SKM-1 (cell line): Measurements from ENCODE around the gene ZNF335.

Experiments
- DNase-seq: peaks from one replicate; lab custom pipeline; 2025; ENCODE audit not compliant: unreplicated experiment; lab: John Stamatoyannopoulos, UW

Gene ZNF335, protein sequence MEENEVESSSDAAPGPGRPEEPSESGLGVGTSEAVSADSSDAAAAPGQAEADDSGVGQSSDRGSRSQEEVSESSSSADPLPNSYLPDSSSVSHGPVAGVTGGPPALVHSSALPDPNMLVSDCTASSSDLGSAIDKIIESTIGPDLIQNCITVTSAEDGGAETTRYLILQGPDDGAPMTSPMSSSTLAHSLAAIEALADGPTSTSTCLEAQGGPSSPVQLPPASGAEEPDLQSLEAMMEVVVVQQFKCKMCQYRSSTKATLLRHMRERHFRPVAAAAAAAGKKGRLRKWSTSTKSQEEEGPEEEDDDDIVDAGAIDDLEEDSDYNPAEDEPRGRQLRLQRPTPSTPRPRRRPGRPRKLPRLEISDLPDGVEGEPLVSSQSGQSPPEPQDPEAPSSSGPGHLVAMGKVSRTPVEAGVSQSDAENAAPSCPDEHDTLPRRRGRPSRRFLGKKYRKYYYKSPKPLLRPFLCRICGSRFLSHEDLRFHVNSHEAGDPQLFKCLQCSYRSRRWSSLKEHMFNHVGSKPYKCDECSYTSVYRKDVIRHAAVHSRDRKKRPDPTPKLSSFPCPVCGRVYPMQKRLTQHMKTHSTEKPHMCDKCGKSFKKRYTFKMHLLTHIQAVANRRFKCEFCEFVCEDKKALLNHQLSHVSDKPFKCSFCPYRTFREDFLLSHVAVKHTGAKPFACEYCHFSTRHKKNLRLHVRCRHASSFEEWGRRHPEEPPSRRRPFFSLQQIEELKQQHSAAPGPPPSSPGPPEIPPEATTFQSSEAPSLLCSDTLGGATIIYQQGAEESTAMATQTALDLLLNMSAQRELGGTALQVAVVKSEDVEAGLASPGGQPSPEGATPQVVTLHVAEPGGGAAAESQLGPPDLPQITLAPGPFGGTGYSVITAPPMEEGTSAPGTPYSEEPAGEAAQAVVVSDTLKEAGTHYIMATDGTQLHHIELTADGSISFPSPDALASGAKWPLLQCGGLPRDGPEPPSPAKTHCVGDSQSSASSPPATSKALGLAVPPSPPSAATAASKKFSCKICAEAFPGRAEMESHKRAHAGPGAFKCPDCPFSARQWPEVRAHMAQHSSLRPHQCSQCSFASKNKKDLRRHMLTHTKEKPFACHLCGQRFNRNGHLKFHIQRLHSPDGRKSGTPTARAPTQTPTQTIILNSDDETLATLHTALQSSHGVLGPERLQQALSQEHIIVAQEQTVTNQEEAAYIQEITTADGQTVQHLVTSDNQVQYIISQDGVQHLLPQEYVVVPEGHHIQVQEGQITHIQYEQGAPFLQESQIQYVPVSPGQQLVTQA (N-terminal part only)

GRCh38 chr20:45971675-45972499, at the start of gene ZNF335:
TSS of gene ZNF335 (minus strand) at chr20:45972203. CDS start at chr20:45971410, 793 bp downstream.
- peak; percentile 85 for DNase-seq

DNA sequence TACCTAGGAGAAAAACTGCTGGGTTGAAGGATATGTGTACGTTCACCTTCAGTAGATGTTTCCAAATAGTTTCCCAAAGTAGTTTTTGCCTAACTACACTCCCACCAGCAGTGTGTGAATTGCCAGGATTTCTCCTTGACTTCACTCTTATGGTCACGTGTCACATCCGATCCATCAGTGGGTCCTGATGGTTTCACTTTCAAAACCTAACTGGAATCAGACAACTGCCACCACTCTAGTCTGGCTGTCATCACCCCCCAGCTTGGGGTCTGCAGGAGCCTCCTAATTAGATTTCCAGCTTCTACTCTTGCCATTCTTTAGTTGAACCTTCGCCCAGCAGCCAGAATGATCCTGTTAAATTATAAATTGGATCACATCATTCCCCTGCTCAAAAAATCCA, 48.6 kb upstream of the ZNF335 start:
- no peak for DNase-seq

DNA sequence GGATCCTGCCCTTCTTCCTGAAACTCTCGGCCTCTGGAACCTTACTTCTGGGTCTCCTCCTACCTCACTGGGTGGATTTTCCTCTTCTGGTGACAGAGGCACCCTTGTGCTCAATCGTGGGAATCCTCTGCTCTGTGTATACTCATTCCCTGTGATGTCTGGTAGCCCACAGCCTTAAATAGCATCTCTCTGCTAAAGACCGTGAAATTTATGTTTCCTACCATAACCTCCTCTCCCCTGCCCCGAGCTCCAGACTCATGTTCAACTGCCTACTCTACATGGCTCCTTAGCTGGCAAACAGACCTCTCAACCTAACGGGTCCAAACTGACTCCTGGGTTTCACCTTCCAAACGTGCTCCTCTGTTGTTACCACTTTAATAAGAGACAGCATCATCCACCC, 46.6 kb upstream of the ZNF335 start:
- no peak for DNase-seq

DNA sequence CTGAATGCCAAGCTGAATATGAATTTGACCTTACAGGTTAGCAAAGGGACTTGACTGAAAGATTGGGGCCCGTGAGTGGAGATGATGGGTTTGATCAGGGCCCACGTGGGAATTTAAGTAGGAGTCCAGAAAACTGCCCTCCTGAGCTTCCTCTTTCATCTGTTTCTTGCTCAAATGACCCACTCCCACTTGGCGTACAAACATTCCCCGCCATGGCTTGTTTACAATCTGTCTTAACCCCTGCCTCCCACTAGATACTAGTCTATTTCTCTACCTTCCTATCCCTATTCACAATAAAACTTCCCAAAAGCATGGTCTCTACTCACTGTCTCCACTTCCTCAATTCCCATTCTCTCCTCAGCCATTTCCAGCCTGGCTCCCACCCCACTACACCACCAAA, 46.1 kb upstream of the ZNF335 start:
- DNase-seq: no peak

DNA sequence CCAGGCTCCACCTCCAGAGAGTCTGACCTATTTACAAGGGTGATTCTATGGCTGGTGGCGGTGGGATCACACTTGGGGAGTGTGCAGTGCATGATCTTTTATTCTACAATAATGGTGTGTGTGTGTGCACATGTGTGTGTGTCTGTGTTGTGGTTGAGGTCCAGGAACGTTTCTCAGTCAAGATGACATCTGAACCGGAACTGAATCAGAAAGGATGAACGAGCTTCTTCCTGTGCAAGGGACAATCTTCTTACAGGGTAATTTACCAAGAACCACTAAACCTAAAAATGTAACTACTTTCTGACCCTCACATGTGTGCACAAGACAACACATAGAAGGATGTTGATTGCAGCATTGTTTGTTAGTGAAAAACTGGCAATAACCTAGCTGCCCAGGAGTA, 45.3 kb upstream of the ZNF335 start:
- no peak for DNase-seq

DNA sequence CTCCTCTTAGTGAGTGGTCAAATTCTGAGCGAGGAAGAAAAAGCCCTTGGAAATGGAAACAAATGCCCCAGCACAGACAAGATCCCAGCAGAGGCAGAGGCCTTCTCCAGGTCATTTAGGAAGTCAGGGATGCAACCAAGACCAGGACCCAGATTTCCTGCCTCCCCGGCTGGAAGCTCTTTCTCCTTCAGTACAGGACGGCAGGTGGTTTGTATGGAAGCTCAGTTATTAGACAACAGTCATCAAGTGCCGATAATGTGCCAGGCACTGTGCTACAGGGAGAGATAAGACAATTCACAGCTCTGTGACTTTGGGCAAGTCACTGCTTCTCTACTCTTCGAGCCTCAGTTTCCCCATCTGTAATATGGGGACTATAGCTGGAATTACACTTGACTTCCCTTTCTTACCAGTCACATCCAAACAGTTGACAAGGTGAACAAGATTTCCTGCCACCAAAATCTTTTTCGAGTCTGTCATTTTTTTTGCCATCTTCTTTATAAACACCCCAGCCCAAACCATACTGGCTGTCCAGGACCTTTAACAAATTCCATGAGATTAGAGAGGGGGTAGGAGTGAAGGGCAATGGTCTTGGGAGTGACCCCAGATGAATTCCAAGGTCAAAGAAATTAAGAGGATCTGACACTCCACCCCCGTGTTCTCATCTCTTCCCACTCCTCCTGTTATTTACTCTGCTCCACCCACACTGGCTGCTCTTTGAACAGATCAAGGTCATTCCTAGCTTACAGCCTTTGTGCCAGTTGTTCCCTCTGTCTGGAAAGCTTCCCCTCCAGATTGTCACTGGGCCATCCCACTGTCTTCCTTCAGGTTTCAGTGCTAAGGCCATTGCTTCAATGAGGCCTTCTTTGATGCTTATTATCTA, 42.8 kb upstream of the ZNF335 start:
- DNase-seq: no peak

GRCh38 chr20:46013829-46014516, 42.0 kb upstream of the ZNF335 start:
- peak; percentile 37 for DNase-seq

DNA sequence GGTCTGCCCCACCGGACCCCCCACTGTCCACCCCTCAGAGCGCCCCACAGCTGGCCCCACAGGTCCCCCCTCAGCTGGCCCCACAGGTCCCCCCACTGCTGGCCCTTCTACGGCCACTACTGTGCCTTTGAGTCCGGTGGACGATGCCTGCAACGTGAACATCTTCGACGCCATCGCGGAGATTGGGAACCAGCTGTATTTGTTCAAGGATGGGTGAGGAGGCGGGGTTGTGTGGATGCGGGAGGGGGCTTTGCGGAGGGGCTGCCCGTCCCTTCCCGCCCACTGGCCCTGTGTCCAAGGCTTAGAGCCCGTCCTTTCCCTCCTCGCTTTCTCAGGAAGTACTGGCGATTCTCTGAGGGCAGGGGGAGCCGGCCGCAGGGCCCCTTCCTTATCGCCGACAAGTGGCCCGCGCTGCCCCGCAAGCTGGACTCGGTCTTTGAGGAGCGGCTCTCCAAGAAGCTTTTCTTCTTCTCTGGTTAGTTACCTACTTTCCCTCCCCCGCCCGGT, 41.4 kb upstream of the ZNF335 start:
- no peak for DNase-seq

DNA sequence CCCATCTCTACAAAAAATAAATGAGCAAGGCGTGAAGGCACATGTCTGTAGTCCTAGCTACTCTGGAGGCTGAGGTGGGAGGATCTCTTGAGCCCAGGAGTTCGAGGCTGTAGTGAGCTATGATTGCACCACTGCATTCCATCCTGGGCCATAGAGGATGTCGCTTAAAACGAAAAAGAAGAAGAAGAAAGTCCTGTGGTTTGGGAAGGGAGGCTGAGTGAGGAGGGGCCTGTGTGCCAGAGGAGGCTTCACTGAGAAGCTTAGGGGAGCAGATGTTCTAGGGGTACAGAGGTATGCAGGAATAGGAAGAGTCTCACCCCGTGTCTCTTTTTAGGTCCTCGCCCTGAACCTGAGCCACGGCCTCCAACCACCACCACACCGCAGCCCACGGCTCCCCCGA, 40.9 kb upstream of the ZNF335 start:
- DNase-seq: no peak

DNA sequence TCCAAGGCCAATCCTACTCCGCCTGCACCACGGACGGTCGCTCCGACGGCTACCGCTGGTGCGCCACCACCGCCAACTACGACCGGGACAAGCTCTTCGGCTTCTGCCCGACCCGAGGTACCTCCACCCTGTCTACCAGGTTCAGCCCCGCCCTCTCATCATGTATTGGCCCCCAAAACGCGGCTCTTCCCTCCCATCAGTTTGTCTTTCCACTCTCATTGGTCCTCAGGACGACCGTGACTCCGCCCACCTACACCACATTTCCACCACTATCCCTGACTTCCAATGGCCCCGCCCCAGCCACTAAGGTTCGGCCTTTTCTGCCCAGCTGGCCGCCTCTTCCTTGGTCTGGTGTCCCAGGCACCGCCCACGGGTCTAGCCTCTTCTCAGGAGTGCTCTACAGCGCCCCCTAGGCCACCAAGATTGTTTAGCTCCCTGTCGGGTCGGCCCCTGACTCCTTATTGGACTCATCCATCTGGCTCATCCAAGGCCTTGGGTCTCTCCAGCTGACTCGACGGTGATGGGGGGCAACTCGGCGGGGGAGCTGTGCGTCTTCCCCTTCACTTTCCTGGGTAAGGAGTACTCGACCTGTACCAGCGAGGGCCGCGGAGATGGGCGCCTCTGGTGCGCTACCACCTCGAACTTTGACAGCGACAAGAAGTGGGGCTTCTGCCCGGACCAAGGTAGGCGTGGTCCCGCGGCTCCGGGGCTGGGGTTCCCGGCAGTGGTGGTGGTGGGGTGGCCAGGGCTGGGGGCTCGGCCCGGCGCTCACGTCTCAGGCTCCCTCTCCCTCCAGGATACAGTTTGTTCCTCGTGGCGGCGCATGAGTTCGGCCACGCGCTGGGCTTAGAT, 39.9 kb upstream of the ZNF335 start:
- DNase-seq: peak; percentile 11

GRCh38 chr20:46010491-46011391, 38.7 kb upstream of the ZNF335 start:
- no peak for DNase-seq

DNA sequence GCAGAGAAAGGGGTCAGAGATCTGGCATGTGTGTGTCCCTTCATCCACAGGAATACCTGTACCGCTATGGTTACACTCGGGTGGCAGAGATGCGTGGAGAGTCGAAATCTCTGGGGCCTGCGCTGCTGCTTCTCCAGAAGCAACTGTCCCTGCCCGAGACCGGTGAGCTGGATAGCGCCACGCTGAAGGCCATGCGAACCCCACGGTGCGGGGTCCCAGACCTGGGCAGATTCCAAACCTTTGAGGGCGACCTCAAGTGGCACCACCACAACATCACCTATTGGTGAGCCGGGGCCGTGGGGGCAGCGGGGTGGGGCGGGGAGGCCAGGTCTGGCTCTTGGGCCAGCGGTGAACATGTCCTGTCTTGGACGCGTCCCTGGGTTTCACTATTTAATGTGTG, 37.8 kb upstream of the ZNF335 start:
- DNase-seq: no peak

DNA sequence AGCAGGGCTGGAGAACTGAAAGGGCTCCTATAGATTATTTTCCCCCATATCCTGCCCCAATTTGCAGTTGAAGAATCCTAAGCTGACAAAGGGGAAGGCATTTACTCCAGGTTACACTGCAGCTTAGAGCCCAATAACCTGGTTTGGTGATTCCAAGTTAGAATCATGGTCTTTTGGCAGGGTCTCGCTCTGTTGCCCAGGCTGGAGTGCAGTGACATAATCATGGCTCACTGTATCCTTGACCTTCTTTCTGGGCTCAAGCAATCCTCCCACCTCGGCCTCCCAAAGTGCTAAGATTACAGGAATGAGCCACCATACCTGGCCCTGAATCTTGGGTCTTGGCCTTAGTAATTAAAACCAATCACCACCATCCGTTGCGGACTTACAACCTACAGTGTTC, 35.7 kb upstream of the ZNF335 start:
- DNase-seq: no peak

GRCh38 chr20:46006964-46007363, 35.0 kb upstream of the ZNF335 start:
- no peak for DNase-seq

DNA sequence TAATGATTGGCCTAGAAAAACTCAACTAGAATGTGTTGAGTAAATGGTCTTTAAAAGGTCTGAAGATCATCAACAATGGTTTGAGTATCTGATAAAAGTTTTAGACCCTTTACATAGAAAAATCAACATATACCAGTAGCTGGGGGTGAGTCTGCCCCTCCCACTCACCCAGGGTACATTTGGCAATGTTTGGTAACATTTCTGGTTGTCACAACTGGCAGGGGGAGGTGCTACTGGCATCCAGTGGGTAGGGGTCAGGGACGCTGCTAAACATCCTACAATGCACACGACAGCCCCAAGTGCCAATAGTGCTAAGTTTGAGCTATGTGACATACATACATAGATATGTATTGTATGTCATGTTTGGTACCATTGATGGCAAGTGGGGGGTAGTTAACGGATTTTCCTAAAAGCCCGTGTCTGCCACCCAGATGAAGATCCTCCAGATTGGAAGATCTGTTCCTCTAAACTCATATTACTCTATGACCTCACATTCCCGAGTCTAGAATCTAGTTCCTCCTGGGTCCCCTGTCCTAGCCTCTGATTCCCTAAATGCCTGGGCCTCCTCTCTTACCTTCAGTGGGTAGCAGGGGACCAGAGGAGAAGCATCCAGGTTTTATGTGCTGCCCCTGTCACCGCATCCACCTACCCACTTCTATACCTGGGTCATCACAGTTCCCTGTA, 34.2 kb upstream of the ZNF335 start:
- no peak for DNase-seq

GRCh38 chr20:46004889-46005473, 33.0 kb upstream of the ZNF335 start:
- DNase-seq: peak; percentile 92
